ENCODE measurements around the gene TMEM207.
"Not testable (repeated sequence)": the region's sequence is repeated elsewhere in the genome, so short reads cannot be mapped to it uniquely, and the experiment has no call there.

The TMEM207 gene

DNA sequence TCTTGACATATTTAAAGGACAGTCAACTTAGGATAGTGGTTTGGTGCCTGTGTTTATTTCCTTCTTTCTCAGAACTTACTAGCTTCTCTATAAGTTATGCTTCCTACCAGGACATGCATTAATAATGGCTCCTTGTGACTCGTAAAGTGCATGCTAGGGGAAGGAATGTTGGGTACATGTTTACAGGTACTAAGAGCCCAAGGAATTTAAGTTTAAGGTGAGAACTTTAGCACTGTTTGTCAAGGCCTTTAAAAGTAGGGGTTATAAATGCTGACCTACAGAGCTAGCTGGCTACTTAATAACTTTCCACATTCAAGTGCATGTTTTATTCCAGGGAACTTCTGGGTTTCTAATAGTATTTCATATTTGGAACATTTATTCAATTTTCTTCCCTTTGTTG is at the start of gene TMEM207:
Gene TMEM207 (minus strand): TSS at position 101 of the 400 bp plus-strand sequence. CDS start 92 bp downstream, at position 9.
- in situ Hi-C loops (cut with HindIII; ENCODE audit: low sequenced_read_pairs) = no loop called here

DNA sequence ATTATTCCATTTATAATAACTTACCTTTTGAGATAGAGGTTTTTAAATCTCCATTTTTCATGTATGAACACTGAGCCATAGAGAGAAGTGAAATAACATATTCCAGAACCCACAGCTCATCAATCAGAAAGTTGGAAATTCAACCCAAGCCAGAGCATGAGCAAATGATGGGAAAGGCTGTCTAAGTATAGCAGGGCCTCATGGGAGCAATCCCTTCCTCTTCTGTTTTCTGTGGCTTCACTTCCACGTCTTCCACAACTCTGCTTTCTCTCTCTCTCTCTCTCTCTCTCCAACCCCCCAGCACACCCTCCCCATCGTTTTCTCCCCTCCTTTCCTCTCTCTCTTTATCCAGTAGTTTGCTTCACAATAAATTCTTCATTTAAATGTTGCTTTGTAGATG is 49.4 kb upstream of the TMEM207 start:
- in situ Hi-C loops (cut with HindIII; ENCODE audit: low sequenced_read_pairs) = no loop called here

DNA sequence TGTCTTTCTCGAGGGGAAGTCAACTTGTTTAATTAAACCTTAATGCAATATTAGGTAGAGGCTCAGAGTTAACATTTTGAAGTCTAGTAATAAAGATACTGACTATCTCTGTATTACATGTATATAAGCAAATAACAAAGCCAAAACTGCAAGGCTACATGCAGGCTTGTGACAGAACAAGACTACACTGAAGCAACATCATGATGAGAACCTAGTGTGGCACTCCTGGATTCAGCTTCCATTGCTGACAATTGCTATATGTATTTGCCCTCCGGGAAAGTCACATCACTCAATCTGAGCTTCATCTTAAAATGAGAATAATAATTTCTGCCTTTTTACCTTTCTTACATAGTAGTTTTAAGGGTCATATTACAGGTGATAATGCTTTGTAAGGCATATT is 48.6 kb upstream of the TMEM207 start:
- in situ Hi-C loops (cut with HindIII; ENCODE audit: low sequenced_read_pairs) = no loop called here

DNA sequence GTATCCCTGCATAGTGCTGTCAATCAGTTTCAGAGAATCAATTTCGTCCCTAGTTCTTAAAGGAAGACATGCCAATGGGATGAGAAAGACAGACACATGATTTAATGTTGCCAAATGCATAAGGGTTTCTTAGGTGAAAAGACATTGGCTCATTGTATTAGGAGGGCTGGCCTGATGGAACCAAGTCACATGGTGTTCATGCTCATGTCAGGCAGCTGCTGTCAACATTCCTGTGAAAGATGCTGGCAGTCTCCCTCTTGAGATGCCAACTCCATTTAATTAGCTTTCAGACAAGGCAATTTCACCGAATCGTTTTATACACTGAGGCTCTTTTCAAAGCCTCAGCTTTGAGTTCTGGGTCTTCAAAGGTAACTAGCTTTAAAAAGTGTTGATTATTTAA is 48.1 kb upstream of the TMEM207 start:
- in situ Hi-C loops (cut with HindIII; ENCODE audit: low sequenced_read_pairs) = no loop called here

DNA sequence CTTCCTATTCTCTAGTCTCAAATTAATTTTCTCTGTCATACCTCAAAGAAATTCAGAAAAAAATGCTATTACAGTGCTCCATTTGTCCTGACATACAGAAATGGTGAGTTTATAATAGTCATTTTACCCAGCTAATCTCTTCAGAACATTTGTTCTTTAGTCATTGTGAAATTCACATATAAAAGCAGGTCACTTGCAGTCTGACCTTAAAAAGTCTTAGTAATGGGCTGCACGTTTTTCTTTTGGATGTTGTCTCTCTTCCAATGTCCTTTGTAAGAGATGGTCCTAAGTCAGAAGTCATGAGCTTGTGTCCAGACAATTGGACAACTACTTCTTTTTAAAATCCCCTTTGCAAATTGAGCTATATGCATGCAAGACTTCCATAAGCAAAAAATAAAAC is 47.2 kb upstream of the TMEM207 start:
- in situ Hi-C loops (cut with HindIII; ENCODE audit: low sequenced_read_pairs) = no loop called here

DNA sequence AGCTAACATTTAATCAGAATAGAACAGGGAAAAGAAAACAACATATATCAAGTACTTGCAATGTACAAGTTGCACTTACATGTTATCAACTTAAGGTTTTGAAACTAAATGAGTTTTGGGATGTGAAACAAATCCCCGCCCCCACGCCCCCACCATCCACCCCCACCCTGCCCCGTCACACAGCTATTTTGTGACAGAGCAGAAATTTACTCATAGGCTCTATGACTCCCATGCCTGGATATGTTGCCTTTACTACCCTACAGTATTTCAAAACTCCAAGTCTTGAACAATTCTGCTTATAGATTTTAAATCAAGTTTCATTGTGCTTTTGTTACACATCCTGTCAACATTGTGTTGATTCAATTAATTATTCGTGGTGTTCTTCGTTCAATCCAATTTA is 46.1 kb upstream of the TMEM207 start:
- in situ Hi-C loops (cut with HindIII; ENCODE audit: low sequenced_read_pairs) = no loop called here

DNA sequence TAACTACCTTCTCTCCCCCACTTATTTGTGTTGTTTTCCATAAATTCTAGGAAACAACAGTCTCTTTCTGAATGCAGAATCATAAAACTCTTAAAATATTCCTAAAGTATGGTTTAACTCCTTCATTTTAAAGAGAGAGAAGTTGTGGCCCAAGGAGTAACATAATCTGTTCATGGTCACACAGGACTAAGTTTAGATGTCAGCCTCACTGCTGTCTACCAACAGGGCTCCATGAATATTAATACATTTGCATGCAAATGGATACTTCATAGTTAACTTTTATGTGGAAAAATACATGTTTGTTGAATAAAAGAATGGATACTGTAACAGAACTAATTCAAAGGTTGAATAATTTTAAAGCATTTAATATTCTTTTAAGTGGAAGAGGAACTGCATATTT is 45.7 kb upstream of the TMEM207 start:
- in situ Hi-C loops (cut with HindIII; ENCODE audit: low sequenced_read_pairs) = no loop called here

DNA sequence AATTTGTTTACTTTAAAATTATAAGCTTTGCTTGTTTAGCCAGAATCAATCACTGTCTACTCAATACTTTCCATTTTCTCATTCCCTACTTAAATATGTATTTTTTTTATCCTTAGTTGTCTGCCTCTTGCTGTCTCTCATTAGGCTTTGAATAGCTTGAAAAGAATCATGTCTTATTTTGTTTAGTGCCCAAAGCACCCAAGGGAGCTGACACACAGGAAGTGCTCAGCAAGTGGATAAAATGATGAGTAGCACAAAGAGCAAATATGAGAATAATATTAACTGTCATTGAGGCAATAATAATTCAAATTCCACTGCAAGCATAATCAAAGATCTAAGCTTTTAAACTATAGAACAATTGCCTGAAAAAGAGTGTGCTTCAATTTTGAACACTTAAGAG is 45.2 kb upstream of the TMEM207 start:
- in situ Hi-C loops (cut with HindIII; ENCODE audit: low sequenced_read_pairs) = no loop called here

DNA sequence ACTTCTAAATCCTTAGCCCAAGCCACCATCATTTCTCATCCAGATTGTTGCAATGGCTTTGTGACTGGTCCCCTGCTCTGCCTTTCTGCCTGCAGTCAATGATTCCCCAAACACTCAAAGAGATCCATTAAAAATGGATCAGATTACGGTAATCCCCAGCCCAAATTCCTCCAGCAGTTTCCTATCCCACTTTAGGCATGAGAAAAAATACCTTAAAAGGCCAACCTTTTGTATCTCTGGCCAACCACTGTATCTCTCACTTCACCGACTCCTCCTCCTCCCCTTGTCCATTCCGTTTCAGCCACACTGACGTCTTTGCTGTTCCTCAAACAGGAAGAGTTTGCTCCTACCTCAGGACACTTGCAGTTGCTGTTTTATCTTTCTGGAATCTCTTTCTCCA is 43.3 kb upstream of the TMEM207 start:
- in situ Hi-C loops (cut with HindIII; ENCODE audit: low sequenced_read_pairs) = no loop called here

DNA sequence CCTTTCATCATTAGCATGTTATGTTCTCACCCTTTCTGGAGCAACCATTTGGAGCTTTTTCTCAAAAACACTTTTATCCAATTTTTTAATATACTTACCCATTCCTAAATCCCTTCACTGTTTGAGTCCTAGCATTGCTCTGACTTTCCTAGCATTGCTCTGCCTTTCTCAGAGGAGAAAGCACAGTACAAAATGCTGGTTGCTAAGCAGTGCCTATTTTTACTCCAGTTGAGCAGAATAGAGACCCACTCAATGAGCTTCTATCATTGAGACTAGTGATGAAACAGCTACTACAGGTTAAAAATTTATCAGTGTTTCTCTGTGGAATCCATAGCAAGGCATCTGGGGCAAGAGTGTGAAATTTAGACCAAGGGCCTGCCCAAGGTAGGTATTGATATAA is 42.4 kb upstream of the TMEM207 start:
- in situ Hi-C loops (cut with HindIII; ENCODE audit: low sequenced_read_pairs) = no loop called here

DNA sequence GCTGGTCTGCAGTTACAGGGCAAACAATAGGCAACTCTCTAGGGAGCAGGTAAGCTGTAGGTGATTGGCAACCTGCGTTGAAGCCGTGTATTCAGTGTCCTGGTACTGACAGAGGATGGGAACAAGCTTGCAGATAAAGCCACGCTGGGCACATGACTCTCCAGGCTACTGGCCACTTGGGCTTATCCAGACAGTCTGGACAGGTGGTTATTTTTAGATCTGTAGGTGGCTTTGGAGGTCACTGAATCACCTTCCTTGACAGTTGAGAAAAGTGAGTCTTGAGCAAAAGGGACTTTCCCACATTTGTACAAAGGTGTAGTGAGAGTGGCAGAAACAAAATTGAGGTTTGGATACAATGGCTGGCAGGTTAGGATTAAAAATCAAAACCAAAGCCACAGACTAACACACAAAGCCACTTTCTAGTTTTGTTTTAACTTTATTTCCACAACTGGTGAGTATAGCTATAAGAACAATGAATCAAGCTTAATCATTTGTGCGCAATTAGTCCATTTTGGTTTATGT is 41.9 kb upstream of the TMEM207 start:
- in situ Hi-C loops (cut with HindIII; ENCODE audit: low sequenced_read_pairs) = no loop called here

DNA sequence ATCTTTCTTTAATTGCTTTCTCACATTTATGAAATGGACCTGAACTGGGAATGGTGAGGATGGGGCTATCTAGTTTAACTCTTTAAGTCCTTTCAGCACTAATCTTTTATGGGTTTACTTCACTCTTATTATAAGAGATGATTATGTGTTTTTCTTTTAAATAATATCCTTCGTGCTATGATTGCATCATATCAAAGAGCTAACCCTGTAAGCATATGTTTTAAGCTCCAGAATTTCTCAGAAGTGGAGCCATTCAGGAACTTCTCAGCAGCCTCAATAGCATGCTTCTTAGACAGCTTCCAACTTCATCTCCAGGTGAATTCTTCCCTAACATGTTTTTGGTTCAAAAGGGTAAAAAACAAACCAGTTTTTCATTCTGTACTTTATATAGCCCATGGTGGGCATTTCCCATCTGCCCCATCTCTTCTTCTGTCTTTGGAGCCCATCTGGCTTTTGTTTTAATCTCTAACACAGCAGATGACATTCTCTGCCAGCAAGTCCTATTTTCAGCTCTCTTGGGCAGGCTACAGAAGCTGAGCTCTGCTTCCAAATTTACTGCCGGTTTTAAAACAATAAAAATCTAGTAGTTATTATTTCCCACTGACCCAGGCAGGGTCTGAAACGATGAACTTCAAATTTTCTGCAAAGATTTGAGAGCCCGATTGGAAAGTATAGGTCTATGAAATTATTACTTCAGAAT is 37.4 kb upstream of the TMEM207 start:
- in situ Hi-C loops (cut with HindIII; ENCODE audit: low sequenced_read_pairs) = no loop called here

DNA sequence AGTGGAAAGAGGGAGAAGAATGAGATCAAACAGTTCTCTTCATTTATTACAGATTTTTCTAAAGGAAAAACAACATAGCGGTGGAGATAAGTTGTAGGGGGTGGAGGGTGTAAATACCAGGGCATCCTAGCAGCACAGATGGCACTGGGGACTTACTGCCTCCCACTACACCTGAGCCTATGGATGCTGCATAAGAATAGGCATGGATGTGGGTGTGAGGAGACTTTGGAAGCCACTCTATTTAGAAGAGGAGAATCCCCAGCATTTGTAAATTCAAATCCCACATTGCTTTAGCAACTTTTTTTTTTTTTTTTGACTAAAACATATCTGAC is 36.8 kb upstream of the TMEM207 start:
- in situ Hi-C loops (cut with HindIII; ENCODE audit: low sequenced_read_pairs) = no loop called here

DNA sequence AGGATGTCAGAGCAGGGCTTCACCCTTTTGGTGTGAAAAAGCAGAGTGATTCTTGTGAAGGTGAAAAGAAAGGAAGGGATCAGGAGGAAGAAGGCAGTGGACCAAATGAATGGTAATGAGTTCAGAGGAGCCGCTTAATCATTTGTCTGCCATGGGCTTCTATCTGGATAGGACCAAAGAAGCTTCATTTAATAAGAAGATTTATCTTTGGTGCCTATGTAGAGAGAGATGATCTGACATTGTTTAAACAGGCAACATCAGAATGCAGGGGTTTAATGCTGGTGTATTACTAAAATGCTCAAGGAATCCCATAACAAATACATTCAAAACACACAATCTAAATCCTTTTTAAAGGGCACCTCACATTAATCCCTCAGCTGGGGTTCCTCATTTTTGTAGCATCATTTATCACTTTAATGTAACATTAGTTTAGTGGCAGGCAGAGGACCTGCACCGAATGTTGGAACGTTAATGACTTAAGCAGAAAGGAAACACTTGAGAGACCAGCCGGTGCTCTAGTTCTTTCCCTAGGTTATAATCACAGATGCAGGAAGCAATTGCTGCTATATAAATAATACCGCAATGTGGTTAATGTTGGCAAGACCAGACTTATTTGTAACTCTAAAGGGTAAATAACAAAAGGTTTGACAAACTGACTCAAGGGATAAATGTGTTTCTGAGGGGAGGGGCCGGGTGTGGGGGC is 36.3 kb upstream of the TMEM207 start:
- in situ Hi-C loops (cut with HindIII; ENCODE audit: low sequenced_read_pairs) = no loop called here

DNA sequence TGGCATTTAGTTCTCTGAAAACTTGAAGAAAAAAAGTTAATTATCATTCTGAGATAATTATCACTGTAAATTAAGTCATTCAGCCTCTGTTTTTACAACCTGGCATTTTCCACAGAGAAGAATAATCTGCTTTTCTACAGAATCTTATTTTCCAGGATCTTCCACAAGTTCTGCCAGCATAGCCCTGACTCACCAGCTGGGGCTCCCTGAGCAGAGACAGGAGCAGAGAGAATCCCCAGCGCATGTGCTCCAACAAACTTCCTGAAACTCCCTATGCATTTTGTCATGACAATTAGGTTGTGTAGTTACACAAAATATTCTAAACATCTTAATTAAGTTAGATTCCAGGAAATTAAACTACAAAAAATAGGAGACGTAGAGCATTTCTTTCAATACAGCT is 32.1 kb upstream of the TMEM207 start:
- in situ Hi-C loops (cut with HindIII; ENCODE audit: low sequenced_read_pairs) = no loop called here

DNA sequence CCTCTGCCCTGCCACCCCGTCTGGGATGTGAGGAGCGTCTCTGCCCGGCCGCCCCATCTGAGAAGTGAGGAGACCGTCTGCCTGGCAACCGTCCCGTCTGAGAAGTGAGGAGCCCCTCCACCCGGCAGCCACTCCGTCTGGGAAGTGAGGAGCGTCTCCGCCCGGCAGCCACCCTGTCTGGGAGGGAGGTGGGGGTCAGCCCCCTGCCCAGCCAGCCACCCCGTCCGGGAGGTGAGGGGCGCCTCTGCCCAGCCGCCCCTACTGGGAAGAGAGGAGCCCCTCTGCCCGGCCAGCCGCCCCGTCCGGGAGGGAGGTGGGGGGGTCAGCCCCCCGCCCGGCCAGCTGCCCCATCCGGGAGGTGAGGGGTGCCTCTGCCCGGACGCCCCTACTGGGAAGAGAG is 23.6 kb upstream of the TMEM207 start:
- in situ Hi-C loops (cut with HindIII; ENCODE audit: low sequenced_read_pairs) = not testable (repeated sequence)

DNA sequence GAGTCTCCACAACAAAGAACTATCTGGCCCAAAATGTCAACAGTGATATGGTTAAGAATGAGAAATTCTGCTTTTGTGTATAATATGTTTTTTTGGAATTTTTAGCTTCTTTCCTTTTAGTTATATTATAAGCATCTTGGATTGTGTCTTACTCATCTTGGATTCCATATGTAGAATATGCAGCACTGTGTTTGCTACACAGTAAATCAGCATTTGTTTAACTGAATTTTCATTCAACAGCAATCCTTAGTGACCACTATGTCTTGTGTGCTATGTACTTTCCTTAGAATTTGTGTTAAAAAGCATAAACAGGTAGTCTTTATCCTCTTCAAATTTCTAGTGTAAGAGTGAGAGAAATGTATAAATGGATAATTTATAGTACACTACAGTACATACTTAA is 18.2 kb upstream of the TMEM207 start:
- in situ Hi-C loops (cut with HindIII; ENCODE audit: low sequenced_read_pairs) = no loop called here

DNA sequence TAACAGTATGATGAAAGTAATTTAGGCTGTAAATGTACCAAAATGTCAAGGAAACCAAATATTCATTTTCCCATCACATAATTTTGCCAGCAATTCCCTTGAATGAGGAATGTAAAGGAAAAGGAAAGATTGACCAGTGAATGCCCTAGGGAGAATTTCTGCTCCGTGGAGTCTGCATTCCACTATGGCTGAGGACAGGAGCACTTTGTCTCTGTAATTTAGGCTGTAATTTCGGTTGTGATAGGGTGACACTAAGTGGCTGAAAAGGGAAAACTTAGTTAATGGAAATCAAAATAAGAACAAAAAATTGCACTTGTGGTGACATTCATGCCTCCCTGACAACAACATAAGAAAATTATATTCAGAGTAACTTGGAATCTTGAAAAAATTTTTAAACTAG is 8.3 kb upstream of the TMEM207 start:
- in situ Hi-C loops (cut with HindIII; ENCODE audit: low sequenced_read_pairs) = no loop called here

DNA sequence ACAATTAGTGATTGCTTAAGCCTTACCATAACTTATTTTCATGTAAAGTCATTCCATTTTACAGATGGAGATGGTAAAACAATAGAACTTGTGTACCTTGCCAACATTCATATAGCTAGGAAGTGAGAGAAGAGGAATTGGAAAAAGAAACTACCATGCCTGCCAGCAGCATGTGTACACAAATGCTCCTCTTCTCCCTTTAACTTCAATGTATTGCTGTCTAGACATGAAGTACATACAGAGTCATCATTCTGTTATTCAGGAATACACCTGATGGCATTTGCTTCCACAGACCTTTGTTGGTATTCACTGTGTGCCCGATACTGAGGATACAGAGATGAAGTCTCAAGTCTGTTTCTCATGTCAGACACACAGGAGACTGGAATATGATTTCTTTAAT is 7.1 kb upstream of the TMEM207 start:
- in situ Hi-C loops (cut with HindIII; ENCODE audit: low sequenced_read_pairs) = no loop called here

DNA sequence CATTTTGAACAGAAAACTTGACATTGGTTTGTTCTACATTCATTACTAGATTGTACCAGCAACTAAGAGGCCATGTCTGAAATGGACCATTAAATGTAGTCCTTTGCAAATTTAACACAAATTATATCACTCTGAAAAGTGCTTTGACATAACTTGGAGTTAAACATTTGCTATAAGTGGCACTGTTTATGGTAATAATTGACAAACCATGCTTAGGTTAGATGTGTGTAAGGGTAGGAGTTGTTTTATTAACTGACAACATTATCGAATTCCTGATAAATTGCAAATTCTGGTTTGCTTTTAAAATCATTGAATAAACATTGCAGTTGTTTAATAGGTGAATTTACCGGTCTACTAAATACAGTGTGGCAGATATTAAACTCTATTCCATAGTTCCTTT is 6.1 kb upstream of the TMEM207 start:
- in situ Hi-C loops (cut with HindIII; ENCODE audit: low sequenced_read_pairs) = no loop called here

DNA sequence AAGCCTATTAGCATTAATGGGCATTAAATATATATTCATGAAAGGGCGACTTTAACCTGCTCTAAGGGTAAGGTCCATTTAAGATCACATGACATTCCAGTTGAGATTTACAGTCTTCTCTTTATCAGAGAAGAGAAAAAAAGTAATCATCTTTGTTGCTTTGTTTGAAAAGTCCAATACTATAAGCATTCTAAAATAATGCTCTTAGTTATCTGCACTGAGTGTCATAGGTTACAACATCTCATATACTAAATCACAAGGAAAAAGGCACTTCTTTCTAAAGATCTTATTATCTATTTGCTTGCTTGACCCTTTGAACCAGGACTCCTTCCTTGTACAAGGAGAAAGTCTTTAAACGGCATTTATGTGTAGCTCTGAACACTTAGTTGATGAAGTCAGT is 1.4 kb downstream of the TMEM207 start:
- in situ Hi-C loops (cut with HindIII; ENCODE audit: low sequenced_read_pairs) = no loop called here

DNA sequence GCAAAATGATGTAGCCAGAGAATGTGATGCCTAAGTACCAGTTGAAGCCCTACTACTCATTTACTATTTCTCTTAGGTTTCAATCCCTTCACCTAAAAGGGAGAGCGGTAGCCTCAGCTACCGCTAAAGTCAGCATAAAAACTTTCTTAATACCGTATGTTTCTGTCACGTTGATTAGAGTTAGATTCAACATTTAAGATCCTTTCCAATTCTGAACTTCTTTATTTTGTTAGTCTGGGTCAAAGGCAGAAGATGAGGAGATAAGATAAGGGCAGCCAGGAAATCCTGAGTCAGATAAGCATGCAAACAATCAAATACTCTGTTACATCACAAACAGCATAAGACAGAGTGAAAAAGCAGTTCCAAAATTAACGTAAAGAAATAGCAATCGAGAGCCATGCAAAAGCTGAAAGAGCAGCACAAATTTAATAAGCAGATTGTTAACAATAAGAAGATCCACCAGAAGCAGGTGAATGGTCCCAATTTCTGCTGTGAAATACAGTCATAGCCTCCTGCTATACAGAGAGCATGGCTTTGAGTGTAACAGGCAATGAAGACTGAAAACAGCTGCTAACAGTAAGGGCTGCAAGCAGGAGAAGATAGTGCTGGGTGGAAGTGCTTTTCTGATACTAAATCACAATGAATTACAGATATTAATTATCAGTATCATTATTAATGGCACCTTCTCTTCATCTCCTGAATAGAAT is 3.0 kb downstream of the TMEM207 start:
- in situ Hi-C loops (cut with HindIII; ENCODE audit: low sequenced_read_pairs) = no loop called here
